Fibroblast of villous mesenchyme (primary cell): ENCODE results near the gene MAST3. TPM values are rescaled to one million over a fixed set of nuclear protein-coding genes. Genes with fewer than 3 reads are reported as not detected.

Source experiments
- DNase-seq: peaks from one replicate; pipeline ENCODE4 v3.0.0-alpha.2; 2010; ENCODE audit warnings: low read depth
- H3K4me3 ChIP-seq: 2 replicates; pipeline ENCODE4 v1.5.1; 2011; ENCODE audit warnings: low read depth, mild to moderate bottlenecking, low read length
- total RNA-seq: library from RNA; depleted of rRNA; stranded (reverse); fragments of >200 nt; gene quantifications from 2 replicates; pipeline ENCODE4 v1.2.3, GENCODE V29; 2012
- TF ChIP-seq, protein P1 (sequence below): IDR thresholded peaks from 2 replicates; pipeline ENCODE4 v1.5.1; 2012; ENCODE audit warnings: low read depth, mild to moderate bottlenecking, low read length; ENCODE audit not compliant: insufficient read depth

MAST3 gene
- total RNA-seq, 1 donor, result 3.0 TPM

DNA sequence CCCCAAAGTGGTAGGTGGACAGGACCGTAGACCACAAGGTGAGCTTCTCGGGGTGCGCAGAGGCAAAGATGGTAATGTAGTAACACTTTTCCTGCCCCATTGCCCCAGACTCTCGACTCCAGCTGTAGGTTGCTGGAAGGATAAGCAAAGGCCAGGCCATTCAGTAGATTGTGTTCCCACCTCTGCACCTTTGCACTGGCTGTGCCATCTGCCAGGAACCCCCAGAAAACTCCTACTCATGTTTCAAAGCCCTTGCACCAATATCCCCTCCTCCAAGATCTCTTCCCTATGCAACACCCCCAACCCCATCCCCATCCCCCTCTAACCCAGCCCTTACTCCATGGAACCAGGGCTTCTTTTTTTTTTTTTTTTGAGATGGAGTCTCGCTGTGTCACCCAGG is 29.2 kb upstream of the MAST3 start:
- no peak overlapping the region for H3K4me3 ChIP-seq
- TF ChIP-seq, protein P1, sequence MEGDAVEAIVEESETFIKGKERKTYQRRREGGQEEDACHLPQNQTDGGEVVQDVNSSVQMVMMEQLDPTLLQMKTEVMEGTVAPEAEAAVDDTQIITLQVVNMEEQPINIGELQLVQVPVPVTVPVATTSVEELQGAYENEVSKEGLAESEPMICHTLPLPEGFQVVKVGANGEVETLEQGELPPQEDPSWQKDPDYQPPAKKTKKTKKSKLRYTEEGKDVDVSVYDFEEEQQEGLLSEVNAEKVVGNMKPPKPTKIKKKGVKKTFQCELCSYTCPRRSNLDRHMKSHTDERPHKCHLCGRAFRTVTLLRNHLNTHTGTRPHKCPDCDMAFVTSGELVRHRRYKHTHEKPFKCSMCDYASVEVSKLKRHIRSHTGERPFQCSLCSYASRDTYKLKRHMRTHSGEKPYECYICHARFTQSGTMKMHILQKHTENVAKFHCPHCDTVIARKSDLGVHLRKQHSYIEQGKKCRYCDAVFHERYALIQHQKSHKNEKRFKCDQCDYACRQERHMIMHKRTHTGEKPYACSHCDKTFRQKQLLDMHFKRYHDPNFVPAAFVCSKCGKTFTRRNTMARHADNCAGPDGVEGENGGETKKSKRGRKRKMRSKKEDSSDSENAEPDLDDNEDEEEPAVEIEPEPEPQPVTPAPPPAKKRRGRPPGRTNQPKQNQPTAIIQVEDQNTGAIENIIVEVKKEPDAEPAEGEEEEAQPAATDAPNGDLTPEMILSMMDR, result no peak
- no peak for DNase-seq

DNA sequence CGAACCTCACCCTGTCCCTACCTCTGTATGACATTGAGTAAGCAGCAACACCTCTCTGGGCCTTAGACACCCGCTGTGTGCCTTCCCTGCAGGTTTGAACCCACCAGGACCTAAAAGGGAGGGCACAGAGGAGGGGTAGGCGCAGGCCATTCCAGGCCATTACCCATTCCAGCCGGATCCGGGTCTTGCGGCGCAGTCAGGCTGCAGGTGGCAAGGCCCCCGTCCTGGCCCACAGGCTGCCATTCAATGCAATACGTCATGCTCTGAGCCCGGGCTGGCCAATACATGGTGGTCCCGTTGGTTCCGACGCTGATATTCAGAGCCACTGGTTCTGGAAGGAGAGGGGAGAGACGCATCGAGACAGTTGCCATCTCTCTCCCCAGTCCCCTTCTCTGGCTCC is 28.2 kb upstream of the MAST3 start:
- no peak overlapping the region for H3K4me3 ChIP-seq
- no peak for DNase-seq
- TF ChIP-seq, protein P1, result no peak

DNA sequence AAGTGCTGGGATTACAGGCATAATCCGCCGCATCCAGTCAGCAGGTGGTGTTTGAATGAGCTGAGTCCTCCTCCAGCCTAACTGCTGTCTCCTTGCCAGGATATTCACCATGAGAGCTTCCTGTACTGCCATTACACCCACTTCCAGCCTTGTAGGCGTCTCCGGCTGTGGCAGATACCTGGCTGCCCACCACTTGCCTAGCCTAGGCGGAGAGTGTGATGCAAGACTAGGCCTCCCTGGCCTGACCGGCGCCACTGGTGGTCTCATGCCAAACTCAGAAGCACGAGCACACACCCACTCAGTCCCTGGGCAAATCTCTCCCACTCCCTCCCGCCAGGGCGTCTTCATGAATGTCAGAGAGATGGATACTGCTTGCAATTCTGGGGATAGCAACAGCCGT is 27.4 kb upstream of the MAST3 start:
- DNase-seq, result no peak
- TF ChIP-seq, protein P1, result no peak
- no peak overlapping the region for H3K4me3 ChIP-seq

DNA sequence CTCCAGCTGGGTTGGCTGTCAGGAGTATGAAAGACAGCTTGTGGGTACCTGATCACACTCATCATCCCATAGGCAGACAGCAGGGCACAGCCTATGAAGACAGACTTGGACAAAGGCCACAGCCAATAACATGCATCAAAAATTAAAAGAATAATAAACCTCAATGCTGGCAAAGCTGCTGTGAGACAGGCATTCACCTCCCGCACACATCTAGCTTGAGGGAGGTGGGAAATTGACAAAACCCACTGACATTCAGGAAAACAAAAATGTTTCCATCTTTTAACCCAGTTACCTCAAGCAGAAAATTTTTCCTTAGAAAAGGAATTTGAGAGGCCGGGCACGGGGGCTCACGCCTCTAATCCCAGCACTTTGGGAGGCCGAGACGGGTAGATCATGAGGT is 25.2 kb upstream of the MAST3 start:
- no peak for DNase-seq
- H3K4me3 ChIP-seq, result no peak overlapping the region
- TF ChIP-seq, protein P1, result no peak

DNA sequence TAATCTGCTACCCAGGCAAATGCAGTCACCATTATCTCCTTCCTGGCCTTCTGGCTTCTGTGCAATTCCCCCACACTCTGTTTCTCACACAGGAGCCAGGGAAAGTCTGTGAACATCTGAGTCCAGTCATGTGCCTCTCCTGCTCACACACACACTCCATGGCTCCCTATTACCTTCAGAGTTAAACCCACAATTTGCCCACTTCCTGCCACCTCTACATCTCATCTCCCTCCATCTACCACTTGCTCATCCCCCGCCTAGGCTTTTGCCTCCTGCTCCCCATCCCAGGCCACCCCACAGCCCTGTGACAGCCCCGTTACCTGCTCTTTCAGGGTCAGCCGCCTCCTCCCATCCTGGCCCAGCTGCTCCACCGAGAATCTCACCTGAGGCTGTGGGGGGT is 24.4 kb upstream of the MAST3 start:
- TF ChIP-seq, protein P1, result no peak
- no peak for DNase-seq
- H3K4me3 ChIP-seq, result no peak overlapping the region

DNA sequence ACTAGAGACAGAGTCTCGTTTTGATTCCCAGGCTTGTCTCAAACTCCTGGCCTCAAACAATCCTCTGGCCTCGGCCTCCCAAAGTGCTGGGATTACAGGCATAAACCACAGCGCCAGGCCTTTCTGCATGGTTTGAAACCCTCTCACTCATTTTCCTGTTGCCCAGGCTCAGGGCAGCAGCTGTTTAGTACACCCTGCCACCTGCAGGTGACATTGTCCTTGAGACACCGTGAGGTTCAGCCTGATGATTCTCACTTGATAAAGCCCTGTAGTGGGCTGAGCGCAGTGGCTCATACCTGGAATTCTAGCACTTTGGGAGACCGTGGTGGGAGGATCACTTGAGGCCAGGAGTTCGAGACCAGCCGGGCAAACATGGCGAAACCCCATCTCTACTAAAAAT is 23.4 kb upstream of the MAST3 start:
- no peak for DNase-seq
- TF ChIP-seq, protein P1, result no peak
- H3K4me3 ChIP-seq, result no peak overlapping the region

DNA sequence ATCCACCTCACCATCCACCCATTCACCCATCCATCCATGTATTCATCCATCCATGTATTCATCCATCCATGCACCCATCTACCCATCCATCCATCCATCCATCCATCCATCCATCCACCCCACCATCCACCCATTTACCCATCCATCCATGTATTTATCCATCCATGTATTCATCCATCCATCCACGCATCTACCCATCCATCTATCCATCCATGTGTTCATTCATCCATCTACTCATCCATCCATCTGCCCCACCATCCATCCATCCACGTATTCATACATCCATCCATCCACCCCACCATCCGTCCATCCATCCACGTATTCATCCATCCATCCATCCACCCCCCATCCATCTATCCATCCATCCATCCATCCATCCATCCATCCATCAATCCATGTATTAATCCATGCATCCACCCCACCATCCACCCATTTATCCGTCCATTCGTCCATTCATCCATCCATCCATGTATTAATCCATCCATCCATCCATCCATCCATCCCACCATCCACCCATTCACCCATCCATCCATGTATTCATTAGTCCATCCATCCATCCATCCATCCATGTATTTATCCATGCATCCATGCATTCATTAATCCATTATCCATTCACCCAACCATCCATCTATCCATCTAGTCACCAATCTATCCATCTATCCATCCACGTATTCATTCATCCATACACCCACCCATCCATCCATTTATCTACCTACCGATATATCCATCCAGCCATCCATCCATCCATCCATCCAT is 13.5 kb upstream of the MAST3 start:
- H3K4me3 ChIP-seq, result no peak overlapping the region
- no peak for DNase-seq
- TF ChIP-seq, protein P1, result no peak
